Tibial artery (tissue), 4 donors: ENCODE measurements around the gene PHLDB1.
A peak's percentile ranks its signal among the peaks of the same experiment; 100 is the strongest.

Experiments
- DNase-seq, 2 donors: peaks; one replicate each; pipeline ENCODE4 v3.0.0-alpha.2; 2019
- H3K27ac ChIP-seq, 2 donors: fragments of 200-600 bp; sonication (generic) in 1 of 2; 1 replicate in 1 of 2; 2 replicates in 1 of 2; pipeline ENCODE4 v1.5.1; 2018 to 2019; ENCODE audit warnings: mild to moderate bottlenecking in 1 of 2
- H3K27me3 ChIP-seq, 2 donors: fragments of 200-600 bp; sonication (generic) in 1 of 2; one replicate each; pipeline versions ENCODE4 v1.5.1 to v1.6.0; 2016 to 2019
- H3K36me3 ChIP-seq, 3 donors: fragments of 200-600 bp; sonication (generic) in 2 of 3; one replicate each; pipeline ENCODE4 v1.5.1; 2016 to 2019; ENCODE audit warnings: mild to moderate bottlenecking in 2 of 3
- H3K4me1 ChIP-seq, 4 donors: fragments of 200-600 bp; sonication (generic) in 2 of 4; 1 replicate in 3 of 4; 2 replicates in 1 of 4; pipeline ENCODE4 v1.5.1; 2016 to 2019
- H3K4me3 ChIP-seq, 2 donors: fragments of 200-600 bp; sonication (generic) in 1 of 2; 1 replicate in 1 of 2; 2 replicates in 1 of 2; pipeline ENCODE4 v1.5.1; 2018 to 2019; ENCODE audit warnings: mild to moderate bottlenecking in 2 of 2
- H3K9me3 ChIP-seq, 3 donors: fragments of 200-600 bp; sonication (generic) in 1 of 3; one replicate each; pipeline ENCODE4 v1.5.1; 2016 to 2019
- CTCF ChIP-seq, 2 experiments: fragments of 200-600 bp in 1 of 2; fragments of 450-650 bp in 1 of 2; IDR thresholded peaks; one replicate each; pipeline ENCODE4 v1.5.1; 2017 to 2019; ENCODE audit warnings: antibody characterized with exemption in 2 of 2, mild to moderate bottlenecking in 1 of 2, moderate library complexity in 1 of 2
- intact Hi-C: fragments of 100-400 bp; cut with DNase I; formaldehyde crosslinking; loops from one replicate; pipeline ENCODE4 v1.15.0; 2023; ENCODE audit warnings: low total_unique reads

PHLDB1 gene

GRCh38 chr11:118658429-118659313, 51.3 kb downstream of the PHLDB1 start:
- peak in 1 of 2 donors; percentile 72 for DNase-seq
- H3K27me3 ChIP-seq = peaks cover 0 to 7% of the 10 kb centered on the region in 2 donors
- TF ChIP-seq CTCF (IDR thresholded peaks at IDR 0.05) = peak in 1 of 2 experiments; percentile 17
- H3K36me3 ChIP-seq = peaks cover 11 to 47% (median 35%) of the 10 kb centered on the region in 3 donors
- H3K9me3 ChIP-seq = no peaks in the 10 kb centered on the region
- peak overlapping the region; percentile 36 to 63 for H3K27ac ChIP-seq
- peaks cover 0 to 17% (median 8%) of the 10 kb centered on the region in 4 donors for H3K4me1 ChIP-seq
- H3K4me3 ChIP-seq = no peak overlapping the region
- intact Hi-C loops = loop anchor here (5.0 kb wide), 1 partner anchor 66 kb away; no protein-coding TSS in a partner anchor

GRCh38 chr11:118659314-118659952, 52.0 kb downstream of the PHLDB1 start:
- TF ChIP-seq CTCF (IDR thresholded peaks at IDR 0.05) = peak; percentile 98 to 99
- intact Hi-C loops = loop anchor here (5.0 kb wide), 1 partner anchor 67 kb away; no protein-coding TSS in a partner anchor
- Histone ChIP-seq H3K36me3 (peaks cover 7 to 40% (median 27%) of the 10 kb centered on the region in 3 donors), H3K4me1 (peaks cover 0 to 17% (median 8%) of the 10 kb centered on the region in 4 donors), H3K4me3 (no peak overlapping the region), H3K27ac (peak overlapping the region; percentile 36 to 63), H3K9me3 (no peaks in the 10 kb centered on the region), H3K27me3 (peaks cover 0 to 7% of the 10 kb centered on the region in 2 donors)
- DNase-seq = peak; percentile 94 to 95

- Histone ChIP-seq H3K27ac (peak overlapping the region in 1 of 2 donors; percentile 63), H3K36me3 (peaks cover 7 to 33% (median 22%) of the 10 kb centered on the region in 3 donors), H3K4me1 (peaks cover 0 to 17% (median 8%) of the 10 kb centered on the region in 4 donors), H3K9me3 (no peaks in the 10 kb centered on the region), H3K4me3 (no peak overlapping the region), H3K27me3 (peaks cover 0 to 7% of the 10 kb centered on the region in 2 donors)
- peak in 1 of 2 donors; percentile 66 for DNase-seq
- intact Hi-C loops = loop anchor here (5.0 kb wide), 1 partner anchor 68 kb away; no protein-coding TSS in a partner anchor
- no peak for TF ChIP-seq CTCF (IDR thresholded peaks at IDR 0.05)
These were observed 52.7 kb downstream of the PHLDB1 start for GRCh38 chr11:118659953-118660680.

GRCh38 chr11:118660681-118661424, 53.4 kb downstream of the PHLDB1 start:
- H3K36me3 ChIP-seq = peaks cover under 1 to 25% (median 15%) of the 10 kb centered on the region in 3 donors
- no peak overlapping the region for H3K27ac ChIP-seq
- no peaks in the 10 kb centered on the region for H3K9me3 ChIP-seq
- H3K4me1 ChIP-seq = peaks cover 0 to 17% (median 8%) of the 10 kb centered on the region in 4 donors
- no peak for TF ChIP-seq CTCF (IDR thresholded peaks at IDR 0.05)
- H3K27me3 ChIP-seq = peaks cover 0 to 7% of the 10 kb centered on the region in 2 donors
- no peak overlapping the region for H3K4me3 ChIP-seq
- peak in 1 of 2 donors; percentile 59 for DNase-seq
- intact Hi-C loops = no loop called here
